Epithelial cell of proximal tubule (primary cell): ENCODE measurements around the gene SLC25A4. TPM values are rescaled to one million over a fixed set of nuclear protein-coding genes. Genes with fewer than 3 reads are reported as not detected.
"Not testable (repeated sequence)": the region's sequence is repeated elsewhere in the genome, so short reads cannot be mapped to it uniquely, and the experiment has no call there.

Experiments used
- DNase-seq: peaks from one replicate; pipeline ENCODE4 v3.0.0-alpha.2; 2011; ENCODE audit warnings: low read depth
- H3K4me3 ChIP-seq: 2 replicates; pipeline ENCODE4 v1.5.1; 2011; ENCODE audit warnings: low read depth, mild to moderate bottlenecking, low read length
- CTCF ChIP-seq: conservative IDR thresholded peaks from 2 replicates; pipeline ENCODE4 v1.5.1; 2012; ENCODE audit warnings: low read depth, mild to moderate bottlenecking, low read length
- total RNA-seq: library from RNA; depleted of rRNA; stranded (reverse); fragments of >200 nt; gene quantifications from 2 replicates; pipeline ENCODE4 v1.2.3, GENCODE V29; 2015

Gene SLC25A4
- total RNA-seq, 1 donor from 2014 or later: 20.5 TPM

- H3K4me3 ChIP-seq: no peak overlapping the region
- DNase-seq: no peak
- TF ChIP-seq CTCF: no peak
These were observed 42.6 kb upstream of the SLC25A4 start for GRCh38 chr4:185100423-185100822.

- DNase-seq: no peak
- no peak for TF ChIP-seq CTCF
- no peak overlapping the region for H3K4me3 ChIP-seq
These were observed 41.6 kb upstream of the SLC25A4 start for GRCh38 chr4:185101354-185101890.

GRCh38 chr4:185104733-185105132, 38.3 kb upstream of the SLC25A4 start:
- no peak overlapping the region for H3K4me3 ChIP-seq
- DNase-seq: no peak
- TF ChIP-seq CTCF: no peak

- no peak for DNase-seq
These were observed 36.7 kb upstream of the SLC25A4 start for GRCh38 chr4:185106353-185106752.

GRCh38 chr4:185107574-185107973, 35.5 kb upstream of the SLC25A4 start:
- H3K4me3 ChIP-seq: not testable (repeated sequence)

More at GRCh38 chr4:185106353-185106752, 36.7 kb upstream of the SLC25A4 start:
- TF ChIP-seq CTCF: no peak
- no peak overlapping the region for H3K4me3 ChIP-seq

GRCh38 chr4:185108185-185108584, 34.9 kb upstream of the SLC25A4 start:
- DNase-seq: no peak
- TF ChIP-seq CTCF: no peak
- peak overlapping the region; percentile 30 for H3K4me3 ChIP-seq

More at GRCh38 chr4:185107574-185107973, 35.5 kb upstream of the SLC25A4 start:
- not testable (repeated sequence) for DNase-seq

- H3K4me3 ChIP-seq: peak overlapping the region; percentile 30
- DNase-seq: peak; percentile 54
- no peak for TF ChIP-seq CTCF
These were observed 34.4 kb upstream of the SLC25A4 start for GRCh38 chr4:185108669-185109068.

GRCh38 chr4:185109736-185110135, 33.3 kb upstream of the SLC25A4 start:
- DNase-seq: no peak
- no peak for TF ChIP-seq CTCF
- H3K4me3 ChIP-seq: no peak overlapping the region
